Neural cell (in vitro differentiated cells): ENCODE results near the gene ACOXL.

ENCODE experiments used
- CTCF ChIP-seq: fragments of 450-650 bp; IDR thresholded peaks from 2 replicates; pipeline ENCODE4 v1.5.1; 2014; ENCODE audit warnings: antibody characterized with exemption, mild to moderate bottlenecking, moderate library complexity; ENCODE audit not compliant: poor library complexity, severe bottlenecking
- EP300 ChIP-seq: fragments of 450-650 bp; conservative IDR thresholded peaks from 2 replicates; pipeline ENCODE4 v1.6.1; 2014; ENCODE audit warnings: antibody characterized with exemption, mild to moderate bottlenecking, moderate library complexity; ENCODE audit not compliant: poor library complexity, severe bottlenecking
- EZH2 ChIP-seq: fragments of 200-600, 300-800 bp; shearing (Covaris generic), sonication (generic); IDR thresholded peaks from 2 replicates; pipeline ENCODE4 v1.6.1; 2014; ENCODE audit warnings: antibody characterized with exemption, low read length, borderline replicate concordance, mild to moderate bottlenecking; ENCODE audit not compliant: insufficient read depth, poor library complexity, severe bottlenecking
- MXI1 ChIP-seq: fragments of 450-650 bp; conservative IDR thresholded peaks from 2 replicates; pipeline ENCODE4 v1.6.1; 2014; ENCODE audit warnings: antibody characterized with exemption, mild to moderate bottlenecking; ENCODE audit not compliant: poor library complexity, severe bottlenecking
- POLR2AphosphoS5 ChIP-seq: IDR thresholded peaks from 2 replicates; pipeline ENCODE4 v1.6.1; 2012
- RAD21 ChIP-seq: fragments of 450-650 bp; conservative IDR thresholded peaks from 2 replicates; pipeline ENCODE4 v1.6.1; 2014; ENCODE audit warnings: antibody characterized with exemption, mild to moderate bottlenecking, moderate library complexity

- no peak for TF ChIP-seq POLR2AphosphoS5
- no peak for TF ChIP-seq CTCF
- TF ChIP-seq EZH2, result no peak
- no peak for TF ChIP-seq EP300
- no peak for TF ChIP-seq RAD21
- TF ChIP-seq MXI1, result no peak
These were observed 197.2 kb downstream of the ACOXL start for GRCh38 chr2:110929528-110929927.
